Measurements from ENCODE around the gene SEMA4A.
A peak's percentile ranks its signal among the peaks of the same experiment; 100 is the strongest.
"Not testable (repeated sequence)": the region's sequence is repeated elsewhere in the genome, so short reads cannot be mapped to it uniquely, and the experiment has no call there.

Gene SEMA4A

GRCh38 chr1:156194300-156194652, 40.9 kb downstream of the SEMA4A start:
- DNase-seq (ENCODE audit: low read depth in 2 of 2): no peak

- DNase-seq (ENCODE audit: low read depth in 2 of 2): no peak
These were observed 42.5 kb downstream of the SEMA4A start for GRCh38 chr1:156195853-156196252.

- DNase-seq (ENCODE audit: low read depth in 2 of 2): no peak
These were observed 43.1 kb downstream of the SEMA4A start for GRCh38 chr1:156196445-156196844.

DNA sequence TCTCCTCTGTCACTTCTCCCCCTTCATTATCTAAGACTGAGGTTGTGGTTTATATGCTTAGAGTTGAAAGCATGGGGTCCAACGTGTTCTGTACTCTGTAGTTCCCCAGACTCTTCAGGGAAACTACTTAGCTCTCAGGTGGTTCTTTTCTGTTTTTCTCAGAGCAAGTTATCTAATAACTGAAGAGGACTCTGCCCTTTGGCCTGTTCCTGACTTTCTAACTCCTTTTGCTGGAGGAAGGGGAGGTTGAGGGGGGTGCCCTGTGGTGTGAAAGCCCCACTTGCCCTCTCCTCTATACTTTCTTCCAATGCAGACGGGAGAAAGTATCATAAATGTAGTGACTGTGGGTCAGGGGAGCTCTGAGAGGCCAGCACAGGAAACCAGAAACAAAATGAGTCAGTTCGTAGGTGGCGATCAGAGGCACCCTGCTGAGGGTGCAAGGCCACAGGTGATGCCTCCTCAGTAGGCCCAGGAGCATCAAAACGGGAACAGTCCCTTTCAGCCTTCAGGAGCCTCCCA, 45.5 kb downstream of the SEMA4A start:
- no peak for DNase-seq (ENCODE audit: low read depth in 2 of 2)

DNA sequence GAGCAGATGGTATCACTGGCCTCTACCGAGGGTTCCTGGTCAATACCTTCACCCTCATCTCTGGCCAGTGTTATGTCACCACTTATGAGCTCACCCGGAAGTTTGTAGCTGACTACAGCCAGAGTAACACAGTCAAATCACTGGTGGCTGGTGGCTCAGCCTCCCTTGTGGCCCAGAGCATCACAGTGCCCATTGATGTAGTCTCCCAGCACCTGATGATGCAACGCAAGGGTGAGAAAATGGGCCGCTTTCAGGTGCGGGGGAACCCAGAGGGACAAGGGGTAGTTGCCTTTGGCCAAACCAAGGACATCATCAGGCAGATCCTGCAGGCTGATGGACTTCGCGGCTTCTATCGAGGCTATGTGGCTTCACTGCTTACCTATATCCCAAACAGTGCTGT, 46.7 kb downstream of the SEMA4A start:
- no peak for DNase-seq (ENCODE audit: low read depth in 2 of 2)

DNA sequence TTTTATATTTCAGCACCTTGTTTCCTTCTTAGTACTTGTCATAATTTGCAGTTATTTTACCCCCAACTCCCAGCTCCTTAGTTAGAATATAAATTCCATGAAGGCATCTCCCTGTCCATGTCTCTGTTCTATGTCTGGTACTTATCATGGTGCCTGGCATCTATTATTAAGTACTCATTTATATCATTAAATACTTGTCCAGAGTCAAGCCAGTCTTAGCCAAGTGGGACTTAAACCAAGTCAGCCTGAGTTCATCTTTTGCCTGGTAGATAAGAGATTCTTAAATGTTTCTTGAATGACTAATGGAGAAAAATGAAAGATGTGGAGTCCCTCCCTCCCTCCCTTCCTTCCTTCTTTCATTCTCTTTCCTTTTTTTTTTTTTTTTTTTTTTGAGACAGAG, 49.9 kb downstream of the SEMA4A start:
- DNase-seq (ENCODE audit: low read depth in 2 of 2): no peak

DNA sequence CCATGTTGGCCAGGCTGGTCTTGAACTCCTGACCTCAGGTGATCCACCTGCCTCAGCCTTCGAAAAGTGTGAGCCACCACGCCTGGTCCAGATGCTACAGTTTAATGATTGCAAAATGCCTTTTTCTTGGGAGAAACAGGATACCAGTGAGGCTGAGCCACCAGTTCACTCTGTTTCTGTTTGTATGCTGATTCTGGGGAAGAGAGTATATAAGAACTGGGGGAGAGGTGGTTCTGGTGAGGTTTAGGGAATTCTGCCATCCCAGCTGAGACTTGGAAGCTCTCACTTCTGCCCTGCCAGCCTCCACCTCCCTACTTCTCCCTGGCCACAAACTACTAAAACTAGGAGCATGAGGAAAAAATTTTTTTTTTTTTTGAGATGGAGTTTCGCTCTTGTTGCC, 51.3 kb downstream of the SEMA4A start:
- no peak for DNase-seq (ENCODE audit: low read depth in 2 of 2)

DNA sequence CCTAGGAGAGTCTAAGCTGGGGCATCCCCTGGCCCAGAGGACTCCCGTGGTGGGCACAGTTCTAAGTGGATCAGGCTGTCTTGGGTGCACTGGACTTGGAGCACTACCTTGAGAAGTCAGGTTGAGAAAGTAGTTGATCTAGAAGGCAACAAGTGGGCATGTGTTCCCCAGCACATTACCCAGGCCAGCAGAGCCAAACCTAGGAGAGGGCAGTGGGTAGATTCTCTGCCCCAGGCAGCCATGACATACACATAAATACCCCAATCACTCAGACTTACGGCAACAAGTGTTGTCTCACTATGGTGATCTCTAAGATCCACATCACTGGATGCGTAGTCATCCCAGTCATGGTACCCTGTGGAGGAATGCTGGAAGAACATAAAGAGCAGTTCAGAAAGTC, 57.9 kb downstream of the SEMA4A start:
- no peak for DNase-seq (ENCODE audit: low read depth in 2 of 2)

DNA sequence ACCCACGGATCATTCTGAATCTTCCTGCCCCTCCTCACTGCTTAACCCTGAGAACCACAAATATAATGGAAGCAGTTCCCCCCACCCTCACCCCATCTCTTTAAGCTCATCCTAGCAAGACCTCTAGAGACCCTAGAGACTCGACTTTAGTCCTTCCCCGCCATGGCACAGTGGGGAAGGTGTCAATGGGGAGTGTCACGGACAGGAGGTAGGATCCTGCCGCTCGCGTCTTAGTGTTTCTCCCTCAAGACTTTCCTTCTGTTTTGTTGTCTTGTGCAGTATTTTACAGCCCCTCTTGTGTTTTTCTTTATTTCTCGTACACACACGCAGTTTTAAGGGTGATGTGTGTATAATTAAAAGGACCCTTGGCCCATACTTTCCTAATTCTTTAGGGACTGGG, 58.7 kb downstream of the SEMA4A start:
- no peak for DNase-seq (ENCODE audit: low read depth in 2 of 2)

GRCh38 chr1:156212833-156213643, 59.7 kb downstream of the SEMA4A start, which contains the start of gene PMF1:
PMF1 (plus strand) TSS chr1:156213007; CDS start chr1:156213016, 9 bp downstream.
- DNase-seq (ENCODE audit: low read depth in 2 of 2): peak; percentile 92 to 94

- DNase-seq (ENCODE audit: low read depth in 2 of 2): no peak
These were observed 60.2 kb downstream of the SEMA4A start for GRCh38 chr1:156213644-156213966.

DNA sequence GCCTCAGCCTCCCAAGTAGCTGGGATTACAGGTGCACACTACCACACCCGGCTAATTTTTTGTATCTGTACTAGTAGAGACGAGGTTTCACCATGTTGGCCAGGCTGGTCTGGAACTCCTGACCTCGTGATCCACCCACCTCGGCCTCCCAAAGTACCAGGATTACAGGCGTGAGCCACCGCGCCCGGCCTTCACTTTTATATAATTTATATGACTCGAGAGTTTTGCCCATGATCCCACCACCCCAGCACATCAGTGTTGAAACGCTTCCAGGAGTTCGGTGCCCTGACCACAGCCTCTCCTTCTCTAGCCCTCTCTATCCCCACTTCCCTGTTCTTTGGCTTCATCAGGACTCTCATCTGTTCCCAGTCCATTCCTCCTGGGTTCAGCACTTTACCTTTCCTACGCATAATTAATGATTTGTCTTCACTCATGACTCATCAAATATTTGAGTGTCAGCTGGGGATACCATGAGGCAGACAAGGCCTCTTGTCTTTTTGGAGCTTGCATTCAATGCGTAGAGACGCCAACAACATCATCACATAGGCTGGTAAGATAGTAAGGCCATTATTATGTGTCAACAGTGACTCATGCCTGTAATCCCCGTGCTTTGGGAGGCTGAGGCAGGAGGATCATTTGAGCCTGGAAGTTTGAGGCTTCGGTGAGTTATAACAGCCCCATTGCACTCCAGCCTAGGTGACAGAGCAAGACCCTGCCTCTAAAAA, 60.8 kb downstream of the SEMA4A start:
- DNase-seq (ENCODE audit: low read depth in 2 of 2): no peak

DNA sequence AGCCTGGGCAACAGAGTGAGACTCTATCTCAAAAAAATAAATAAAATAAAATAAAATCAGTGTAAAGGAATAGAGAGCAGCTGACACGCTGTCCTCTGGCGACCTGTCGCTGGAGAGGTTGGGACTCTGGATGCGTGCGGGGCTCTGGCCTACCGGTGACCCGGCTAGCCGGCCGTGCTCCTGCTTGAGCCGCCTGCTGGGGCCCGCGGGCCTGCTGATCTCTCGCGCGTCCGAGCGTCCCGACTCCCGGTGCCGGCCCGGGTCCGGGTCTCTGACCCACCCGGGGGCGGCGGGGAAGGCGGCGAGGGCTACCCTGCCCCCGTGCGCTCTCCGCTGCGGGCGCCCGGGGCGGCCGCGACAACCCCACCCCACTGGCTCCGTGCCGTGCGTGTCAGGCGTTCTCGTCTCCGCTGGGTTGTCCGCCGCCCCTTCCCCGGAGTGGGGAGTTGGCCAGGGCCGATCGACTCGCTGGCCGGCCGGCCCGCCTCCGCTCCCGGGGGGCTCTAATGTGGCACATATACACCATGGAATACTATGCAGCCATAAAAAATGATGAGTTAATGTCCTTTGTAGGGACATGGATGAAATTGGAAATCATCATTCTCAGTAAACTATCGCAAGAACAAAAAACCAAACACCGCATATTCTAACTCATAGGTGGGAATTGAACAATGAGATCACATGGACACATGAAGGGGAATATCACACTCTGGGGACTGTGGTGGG, 63.1 kb downstream of the SEMA4A start:
- DNase-seq (ENCODE audit: low read depth in 2 of 2): not testable (repeated sequence)

DNA sequence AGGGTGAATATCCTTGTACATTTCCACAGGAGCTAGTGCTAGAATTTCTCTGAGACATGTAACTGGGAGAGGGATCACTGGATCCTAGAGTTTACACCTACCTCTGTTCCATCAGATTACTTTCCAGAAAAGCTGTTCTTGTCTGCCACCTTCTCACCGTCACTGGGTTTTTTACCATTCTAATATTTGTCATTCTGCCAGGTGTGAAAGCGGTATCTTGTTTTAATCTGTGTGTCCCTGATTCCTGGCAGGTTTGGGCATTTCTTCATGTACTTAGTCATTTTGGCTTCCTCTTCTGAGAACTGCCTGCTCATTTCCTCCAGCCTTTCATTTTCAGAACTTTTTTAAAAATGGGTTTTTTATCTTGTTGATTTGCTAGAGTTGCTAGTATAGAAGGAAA, 64.5 kb downstream of the SEMA4A start:
- peak in 1 of 2 donors; percentile 30 for DNase-seq (ENCODE audit: low read depth in 2 of 2)

- no peak for DNase-seq (ENCODE audit: low read depth in 2 of 2)
These were observed 66.8 kb downstream of the SEMA4A start for GRCh38 chr1:156220226-156220625.

GRCh38 chr1:156221986-156222692, 68.8 kb downstream of the SEMA4A start:
- no peak for DNase-seq (ENCODE audit: low read depth in 2 of 2)

- DNase-seq (ENCODE audit: low read depth in 2 of 2): no peak
These were observed 72.3 kb downstream of the SEMA4A start for GRCh38 chr1:156225677-156226014.

- no peak for DNase-seq (ENCODE audit: low read depth in 2 of 2)
These were observed 72.7 kb downstream of the SEMA4A start for GRCh38 chr1:156226116-156226538.

- no peak for DNase-seq (ENCODE audit: low read depth in 2 of 2)
These were observed 73.4 kb downstream of the SEMA4A start for GRCh38 chr1:156226782-156227181.
